GM18868 (cell line): ENCODE results near the gene STMN3.

Source experiments
- ATAC-seq: cut with Tn5 transposase; IDR thresholded peaks from one replicate; pipeline ENCODE4 v1.9.1; 2021; ENCODE audit warnings: mild to moderate bottlenecking, moderate library complexity; ENCODE audit not compliant: unreplicated experiment

STMN3 gene

GRCh38 chr20:63692436-63693082 is 39.3 kb upstream of the STMN3 start:
- ATAC-seq: no peak

- no peak for ATAC-seq
Measured at GRCh38 chr20:63691711-63692435, 38.6 kb upstream of the STMN3 start.

GRCh38 chr20:63690898-63691710 is 37.9 kb upstream of the STMN3 start:
- no peak for ATAC-seq

- no peak for ATAC-seq
Measured at GRCh38 chr20:63690003-63690897, 37.0 kb upstream of the STMN3 start.

GRCh38 chr20:63689046-63690002 is 36.1 kb upstream of the STMN3 start:
- ATAC-seq: no peak

GRCh38 chr20:63688228-63689045 is 35.2 kb upstream of the STMN3 start:
- ATAC-seq: no peak

- ATAC-seq: no peak
Measured at GRCh38 chr20:63687419-63688178, 34.4 kb upstream of the STMN3 start.

GRCh38 chr20:63686492-63687321 is 33.5 kb upstream of the STMN3 start:
- no peak for ATAC-seq

GRCh38 chr20:63686094-63686491 is 32.9 kb upstream of the STMN3 start:
- no peak for ATAC-seq

- ATAC-seq: no peak
Measured at GRCh38 chr20:63685269-63686026, 32.2 kb upstream of the STMN3 start.

GRCh38 chr20:63682384-63683139 is 29.3 kb upstream of the STMN3 start:
- no peak for ATAC-seq

- no peak for ATAC-seq
Measured at GRCh38 chr20:63681609-63682142, 28.5 kb upstream of the STMN3 start.

- ATAC-seq: no peak
Measured at GRCh38 chr20:63680857-63681608, 27.8 kb upstream of the STMN3 start.

- ATAC-seq: no peak
Measured at GRCh38 chr20:63680427-63680826, 27.2 kb upstream of the STMN3 start.

GRCh38 chr20:63679799-63680305 is 26.6 kb upstream of the STMN3 start:
- ATAC-seq: no peak
